GM13977 (cell line): ENCODE measurements around the gene FMNL2.

Source experiments
- DNase-seq: peaks from one replicate; pipeline ENCODE4 v3.0.0; 2012; ENCODE audit warnings: low spot score
- in situ Hi-C: fragments of 300-500 bp; cut with MboI; formaldehyde crosslinking; loops from one replicate; pipeline ENCODE4 v1.12.0; 2022; ENCODE audit warnings: low sequenced_read_pairs, low pct_unique_long_range_greater_than_20kb, mixed read lengths, inconsistent platforms; ENCODE audit not compliant: unreplicated experiment
- TF ChIP-seq, protein P1 (sequence below): IDR thresholded peaks from 2 replicates; pipeline ENCODE4 v1.5.1; 2012; ENCODE audit warnings: mild to moderate bottlenecking, control low read depth; ENCODE audit not compliant: insufficient read depth; ENCODE audit errors: extremely low read depth, missing control alignments

FMNL2 gene

DNA sequence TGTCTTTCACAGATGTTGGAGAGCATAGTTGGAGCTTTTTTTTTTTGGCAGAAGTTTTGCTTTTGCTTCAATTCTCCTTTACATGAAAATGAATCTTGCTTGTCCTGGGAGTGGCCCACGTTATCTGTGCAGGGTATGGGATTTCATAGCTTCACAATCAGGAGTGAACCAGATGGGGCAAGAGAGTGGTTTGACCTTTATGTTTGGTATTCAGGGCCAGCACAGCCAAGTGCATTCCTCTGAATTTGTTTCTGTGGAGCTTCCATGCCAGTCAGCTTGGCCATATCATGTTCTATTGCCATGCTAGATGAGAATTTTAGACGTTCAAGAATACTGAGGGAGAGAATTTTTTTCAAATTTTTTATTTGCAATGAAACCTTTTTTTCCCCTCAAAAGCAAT, 265.7 kb downstream of the FMNL2 start:
- TF ChIP-seq, protein P1, sequence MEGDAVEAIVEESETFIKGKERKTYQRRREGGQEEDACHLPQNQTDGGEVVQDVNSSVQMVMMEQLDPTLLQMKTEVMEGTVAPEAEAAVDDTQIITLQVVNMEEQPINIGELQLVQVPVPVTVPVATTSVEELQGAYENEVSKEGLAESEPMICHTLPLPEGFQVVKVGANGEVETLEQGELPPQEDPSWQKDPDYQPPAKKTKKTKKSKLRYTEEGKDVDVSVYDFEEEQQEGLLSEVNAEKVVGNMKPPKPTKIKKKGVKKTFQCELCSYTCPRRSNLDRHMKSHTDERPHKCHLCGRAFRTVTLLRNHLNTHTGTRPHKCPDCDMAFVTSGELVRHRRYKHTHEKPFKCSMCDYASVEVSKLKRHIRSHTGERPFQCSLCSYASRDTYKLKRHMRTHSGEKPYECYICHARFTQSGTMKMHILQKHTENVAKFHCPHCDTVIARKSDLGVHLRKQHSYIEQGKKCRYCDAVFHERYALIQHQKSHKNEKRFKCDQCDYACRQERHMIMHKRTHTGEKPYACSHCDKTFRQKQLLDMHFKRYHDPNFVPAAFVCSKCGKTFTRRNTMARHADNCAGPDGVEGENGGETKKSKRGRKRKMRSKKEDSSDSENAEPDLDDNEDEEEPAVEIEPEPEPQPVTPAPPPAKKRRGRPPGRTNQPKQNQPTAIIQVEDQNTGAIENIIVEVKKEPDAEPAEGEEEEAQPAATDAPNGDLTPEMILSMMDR = no peak
- no peak for DNase-seq
- in situ Hi-C loops = no loop called here

DNA sequence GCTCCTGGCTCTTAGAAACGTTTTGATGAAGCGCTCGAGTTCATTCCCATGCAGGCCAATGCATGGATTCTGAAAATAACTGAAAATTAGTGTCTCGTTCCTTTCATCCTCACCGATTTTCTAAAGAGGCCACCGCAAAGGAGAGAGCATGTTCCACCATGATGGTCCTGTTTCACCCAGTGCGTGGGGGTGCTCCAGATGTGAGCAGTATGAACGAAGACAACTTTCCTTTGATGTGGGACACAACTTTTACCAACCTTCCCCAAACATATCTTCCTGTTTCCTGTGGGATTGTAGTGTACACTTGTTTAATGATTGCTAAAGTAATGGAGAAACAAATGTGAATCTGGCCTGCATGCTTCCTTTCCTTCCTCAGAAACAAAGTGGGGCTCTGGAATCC, 267.8 kb downstream of the FMNL2 start:
- in situ Hi-C loops = no loop called here
- TF ChIP-seq, protein P1 = no peak
- DNase-seq = no peak

DNA sequence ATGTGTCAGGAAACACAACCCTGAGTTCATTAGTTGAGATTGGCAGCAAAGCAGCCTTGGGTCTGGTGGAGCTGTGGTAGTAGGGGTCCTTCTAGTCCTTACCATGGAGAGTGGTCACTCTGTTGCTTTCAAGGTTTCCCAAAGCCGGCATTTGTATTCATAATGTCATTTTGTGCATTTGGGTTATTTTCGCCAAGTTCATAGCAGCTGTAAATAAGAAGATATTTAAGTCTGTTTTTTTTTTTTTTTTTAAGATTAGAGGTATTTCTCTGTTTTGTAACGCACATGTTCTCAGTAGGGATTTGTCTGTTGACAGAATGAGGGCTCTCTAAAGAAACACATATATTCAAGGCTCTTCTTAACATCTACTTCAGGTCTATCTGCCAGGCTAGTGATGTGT, 268.2 kb downstream of the FMNL2 start:
- no peak for DNase-seq
- in situ Hi-C loops = no loop called here
- TF ChIP-seq, protein P1 = no peak

- no peak for DNase-seq
- TF ChIP-seq, protein P1 = no peak
- in situ Hi-C loops = no loop called here
Measured at GRCh38 chr2:152606081-152606480, 271.1 kb downstream of the FMNL2 start.

DNA sequence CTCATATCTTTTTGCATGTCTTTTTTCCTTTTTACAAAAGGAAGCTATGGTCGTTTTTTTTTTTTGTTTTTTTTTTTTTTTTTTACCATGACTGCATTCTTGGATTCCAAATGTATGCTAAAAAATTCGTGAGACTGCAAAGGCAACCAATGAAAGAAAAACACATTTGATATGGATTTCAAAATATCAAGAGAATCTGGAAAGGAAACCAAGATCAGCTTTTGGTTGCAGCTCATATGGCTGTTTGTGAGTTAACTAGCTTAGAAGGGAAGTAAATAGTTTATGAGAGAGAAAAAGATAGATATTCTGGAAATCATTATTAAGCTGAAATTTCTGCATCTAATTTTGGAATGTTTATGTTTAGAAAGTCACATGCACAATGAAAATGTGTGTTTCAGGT, 272.0 kb downstream of the FMNL2 start:
- TF ChIP-seq, protein P1 = no peak
- in situ Hi-C loops = no loop called here
- DNase-seq = no peak

DNA sequence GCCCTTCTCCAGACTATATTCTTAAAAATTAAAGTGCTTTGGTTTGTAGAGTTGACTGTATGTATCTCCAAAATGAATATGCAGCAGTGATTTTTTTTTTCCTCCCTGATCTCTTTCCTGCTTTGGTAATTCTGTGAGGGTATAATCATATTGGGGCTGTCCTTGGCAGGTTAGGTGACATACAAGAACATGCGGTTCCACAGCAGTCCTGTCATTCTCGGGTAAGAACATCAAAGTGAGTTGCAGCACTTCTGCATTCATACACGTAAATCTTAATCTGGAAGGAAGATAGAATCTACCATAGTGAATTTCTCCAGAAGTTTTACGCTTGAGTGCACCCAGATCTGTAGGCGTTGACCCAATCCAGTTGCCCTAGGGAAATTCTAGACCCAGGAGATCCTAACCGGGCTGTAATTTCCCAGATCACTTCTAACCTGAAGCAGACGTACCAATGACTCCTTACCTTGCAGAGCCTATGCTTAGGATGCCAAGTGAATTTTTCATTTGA, 272.9 kb downstream of the FMNL2 start:
- in situ Hi-C loops = no loop called here
- no peak for DNase-seq
- TF ChIP-seq, protein P1 = no peak

DNA sequence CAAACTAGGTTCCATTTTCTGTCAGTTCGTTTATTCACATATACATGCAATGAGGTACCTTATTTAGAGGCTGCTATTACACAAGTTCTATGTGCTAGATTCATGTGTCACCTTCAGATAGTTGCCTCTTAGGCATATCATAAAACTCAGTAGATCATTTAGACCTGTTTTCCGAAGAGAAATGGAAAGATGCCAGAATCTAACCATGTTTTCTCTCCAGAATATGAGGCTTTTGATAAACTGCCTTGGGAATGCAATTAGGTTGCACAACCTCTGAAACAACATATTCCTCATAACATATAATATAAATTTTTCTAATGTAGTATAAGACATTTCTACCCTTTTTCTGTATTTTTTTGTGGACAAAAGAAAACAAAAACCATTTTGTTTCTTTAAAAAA, 274.2 kb downstream of the FMNL2 start:
- TF ChIP-seq, protein P1 = no peak
- in situ Hi-C loops = no loop called here
- DNase-seq = no peak
